GM21447 (cell line): ENCODE data around the gene NCAPG2.

ENCODE experiments used
- ATAC-seq: cut with Tn5 transposase; IDR thresholded peaks from one replicate; pipeline ENCODE4 v1.9.1; 2021; ENCODE audit not compliant: unreplicated experiment

Gene NCAPG2, protein sequence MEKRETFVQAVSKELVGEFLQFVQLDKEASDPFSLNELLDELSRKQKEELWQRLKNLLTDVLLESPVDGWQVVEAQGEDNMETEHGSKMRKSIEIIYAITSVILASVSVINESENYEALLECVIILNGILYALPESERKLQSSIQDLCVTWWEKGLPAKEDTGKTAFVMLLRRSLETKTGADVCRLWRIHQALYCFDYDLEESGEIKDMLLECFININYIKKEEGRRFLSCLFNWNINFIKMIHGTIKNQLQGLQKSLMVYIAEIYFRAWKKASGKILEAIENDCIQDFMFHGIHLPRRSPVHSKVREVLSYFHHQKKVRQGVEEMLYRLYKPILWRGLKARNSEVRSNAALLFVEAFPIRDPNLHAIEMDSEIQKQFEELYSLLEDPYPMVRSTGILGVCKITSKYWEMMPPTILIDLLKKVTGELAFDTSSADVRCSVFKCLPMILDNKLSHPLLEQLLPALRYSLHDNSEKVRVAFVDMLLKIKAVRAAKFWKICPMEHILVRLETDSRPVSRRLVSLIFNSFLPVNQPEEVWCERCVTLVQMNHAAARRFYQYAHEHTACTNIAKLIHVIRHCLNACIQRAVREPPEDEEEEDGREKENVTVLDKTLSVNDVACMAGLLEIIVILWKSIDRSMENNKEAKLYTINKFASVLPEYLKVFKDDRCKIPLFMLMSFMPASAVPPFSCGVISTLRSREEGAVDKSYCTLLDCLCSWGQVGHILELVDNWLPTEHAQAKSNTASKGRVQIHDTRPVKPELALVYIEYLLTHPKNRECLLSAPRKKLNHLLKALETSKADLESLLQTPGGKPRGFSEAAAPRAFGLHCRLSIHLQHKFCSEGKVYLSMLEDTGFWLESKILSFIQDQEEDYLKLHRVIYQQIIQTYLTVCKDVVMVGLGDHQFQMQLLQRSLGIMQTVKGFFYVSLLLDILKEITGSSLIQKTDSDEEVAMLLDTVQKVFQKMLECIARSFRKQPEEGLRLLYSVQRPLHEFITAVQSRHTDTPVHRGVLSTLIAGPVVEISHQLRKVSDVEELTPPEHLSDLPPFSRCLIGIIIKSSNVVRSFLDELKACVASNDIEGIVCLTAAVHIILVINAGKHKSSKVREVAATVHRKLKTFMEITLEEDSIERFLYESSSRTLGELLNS

DNA sequence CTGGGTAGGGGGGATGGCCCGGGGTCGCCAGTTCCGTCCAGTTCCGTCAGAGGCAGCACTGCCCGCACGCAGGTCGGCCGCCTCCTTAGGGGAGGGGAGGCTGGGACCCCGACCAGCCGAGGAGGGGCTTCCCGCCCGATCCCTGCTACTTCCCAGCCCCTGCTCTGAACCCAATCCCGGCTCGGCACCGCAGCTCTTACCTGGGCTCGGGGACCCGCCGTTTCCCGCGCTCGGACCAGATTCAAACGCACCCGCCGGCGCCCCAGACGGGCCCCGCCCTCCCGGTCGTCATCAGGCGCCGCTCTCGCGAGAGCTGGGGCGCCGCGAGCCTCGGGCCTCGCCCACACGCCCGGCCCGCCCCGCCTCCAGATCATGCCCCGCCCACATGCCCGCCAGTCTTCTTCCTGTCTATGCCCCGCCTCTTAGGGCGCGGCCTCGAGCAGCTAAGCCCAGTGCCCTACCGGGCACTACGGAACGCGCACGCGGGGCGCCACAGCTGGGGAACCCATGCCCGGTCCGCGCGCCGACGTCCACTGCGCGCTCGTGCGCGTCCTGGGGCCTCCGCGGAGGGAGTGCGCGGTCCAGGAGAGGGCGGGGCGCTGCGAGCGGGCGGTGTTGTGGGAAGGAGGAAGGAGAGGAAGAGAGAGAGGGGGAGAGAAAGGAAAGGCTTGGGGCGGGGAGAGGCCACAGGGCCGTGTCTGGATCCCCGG is at the start of gene NCAPG2:
Gene NCAPG2, minus strand, starts transcription at position 281 of the 710 bp plus-strand sequence. CDS start 2,905 bp downstream, outside the sequence.
- ATAC-seq: peak; percentile 94

DNA sequence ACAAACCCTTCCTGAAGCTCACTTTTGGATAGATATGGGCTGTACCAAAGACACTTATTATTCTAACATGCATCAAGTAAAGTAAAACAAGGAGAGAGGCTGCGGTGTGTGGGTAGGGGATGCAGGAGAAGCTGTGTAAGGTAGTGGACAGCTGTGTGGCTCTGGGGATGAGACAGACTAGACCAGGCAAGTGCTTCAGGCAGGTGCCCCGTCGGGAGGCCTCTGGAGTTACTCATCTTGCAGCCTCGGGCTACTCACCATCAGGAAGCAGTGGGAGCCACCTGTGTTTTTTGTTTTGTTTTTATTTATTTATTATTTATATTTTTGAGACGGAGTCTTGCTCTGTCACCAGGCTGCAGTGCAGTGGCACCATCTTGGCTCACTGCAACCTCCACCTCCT is 49.3 kb upstream of the NCAPG2 start:
- ATAC-seq: no peak

DNA sequence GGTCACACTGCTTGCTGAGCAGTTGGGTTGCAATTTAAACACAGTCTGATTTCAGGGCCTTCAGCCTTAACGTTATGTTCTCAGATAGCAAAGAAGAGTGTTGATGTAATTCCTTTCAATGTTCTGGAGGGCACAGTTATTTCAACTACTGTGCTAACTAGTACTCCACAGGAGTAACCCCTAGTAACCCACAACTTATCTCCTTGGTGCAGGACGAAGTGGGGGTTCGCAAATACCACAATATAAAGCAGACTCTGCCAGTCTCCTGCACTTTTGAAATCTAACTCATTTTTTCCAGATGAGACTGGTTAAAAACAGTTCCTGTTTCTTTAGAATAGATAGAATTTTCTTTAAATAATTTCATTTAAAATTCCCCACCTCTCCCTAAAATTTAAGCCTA is 47.1 kb upstream of the NCAPG2 start:
- no peak for ATAC-seq

- ATAC-seq: no peak
These were observed 46.6 kb upstream of the NCAPG2 start for GRCh38 chr7:158751199-158751598.

- no peak for ATAC-seq
These were observed 46.1 kb upstream of the NCAPG2 start for GRCh38 chr7:158750702-158751101.

GRCh38 chr7:158749396-158749795 is 44.8 kb upstream of the NCAPG2 start:
- no peak for ATAC-seq

DNA sequence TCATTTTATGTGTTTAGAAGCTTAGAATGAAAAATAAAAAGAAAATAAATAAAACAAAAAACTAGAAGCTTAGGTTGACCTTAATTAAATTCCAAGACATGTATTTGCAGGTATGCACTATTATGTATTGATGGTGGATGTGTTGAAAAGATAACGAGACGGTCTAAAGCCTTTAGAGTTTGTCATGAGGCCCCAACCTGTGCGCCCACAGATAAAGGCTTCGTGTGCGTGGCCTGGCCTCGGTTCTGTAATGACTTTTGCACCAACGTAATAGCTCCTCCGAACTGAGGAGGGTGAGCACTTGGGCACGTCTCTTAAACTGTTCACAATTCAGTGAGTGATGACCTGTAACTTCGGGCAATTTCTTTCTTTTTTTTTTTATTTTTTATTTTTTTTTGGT is 43.7 kb upstream of the NCAPG2 start:
- ATAC-seq: no peak

DNA sequence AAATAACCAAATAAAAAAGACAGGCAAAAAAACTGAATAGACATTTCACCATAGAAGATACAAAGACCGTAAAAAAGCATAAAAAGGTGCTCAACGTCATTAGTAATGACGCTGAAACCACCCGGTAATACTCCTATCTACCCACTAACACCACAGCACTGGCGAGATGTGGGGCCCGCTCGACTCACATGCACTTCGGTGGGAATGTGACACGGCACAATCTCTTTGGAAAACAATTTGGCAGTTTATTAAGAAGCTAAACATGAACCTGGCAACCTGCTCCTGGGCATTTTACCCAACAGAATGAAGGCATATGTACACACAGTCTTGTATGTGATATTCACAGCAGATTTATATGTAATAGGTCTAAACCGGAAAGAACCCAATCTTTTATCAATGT is 42.8 kb upstream of the NCAPG2 start:
- no peak for ATAC-seq

DNA sequence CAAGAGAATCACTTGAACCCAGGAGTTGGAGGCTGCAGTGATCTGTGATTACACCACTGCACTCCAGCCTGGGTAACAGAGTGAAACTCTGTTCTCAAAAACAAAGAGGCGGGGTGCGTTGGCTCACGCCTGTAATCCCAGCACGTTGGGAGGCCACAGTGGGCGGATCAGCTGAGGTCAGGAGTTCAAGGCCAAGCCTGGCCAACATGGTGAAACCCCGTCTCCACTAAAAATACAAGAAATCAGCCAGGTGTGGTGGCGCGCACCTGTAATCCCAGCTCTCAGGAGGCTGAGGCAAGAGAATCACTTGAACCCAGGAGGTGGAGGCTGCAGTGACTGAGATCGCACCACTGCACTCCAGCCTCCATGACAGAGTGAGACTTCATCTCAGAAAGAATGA is 42.4 kb upstream of the NCAPG2 start:
- ATAC-seq: no peak

DNA sequence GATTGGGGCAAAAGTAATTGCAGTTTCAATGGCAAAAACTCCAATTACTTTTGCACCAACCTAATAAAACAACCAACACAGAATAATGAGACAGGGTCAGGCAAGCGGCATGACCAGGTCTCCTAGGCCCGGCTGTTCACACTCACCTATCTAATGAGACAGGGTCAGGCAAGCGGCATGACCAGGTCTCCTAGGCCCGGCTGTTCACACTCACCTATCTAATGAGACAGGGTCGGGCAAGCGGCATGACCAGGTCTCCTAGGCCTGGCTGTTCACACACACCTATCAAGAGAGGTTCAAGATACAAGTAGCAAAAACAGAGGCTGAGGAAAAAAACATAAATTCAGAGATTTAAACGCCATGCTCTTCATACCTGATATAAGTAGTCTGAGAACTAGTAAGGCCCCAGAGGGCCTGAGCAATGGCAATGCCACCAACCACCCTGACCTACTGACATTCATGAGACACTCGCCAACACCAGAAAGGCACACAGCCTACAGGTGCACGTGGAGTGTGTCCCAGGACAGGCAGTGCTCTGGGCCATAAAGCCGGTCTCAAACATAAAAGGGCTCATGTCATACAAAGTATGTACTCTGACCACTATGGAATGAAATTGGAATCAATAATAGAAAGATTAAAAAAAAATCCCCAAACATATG is 40.6 kb upstream of the NCAPG2 start:
- ATAC-seq: no peak

- no peak for ATAC-seq
These were observed 39.5 kb upstream of the NCAPG2 start for GRCh38 chr7:158744070-158744469.

DNA sequence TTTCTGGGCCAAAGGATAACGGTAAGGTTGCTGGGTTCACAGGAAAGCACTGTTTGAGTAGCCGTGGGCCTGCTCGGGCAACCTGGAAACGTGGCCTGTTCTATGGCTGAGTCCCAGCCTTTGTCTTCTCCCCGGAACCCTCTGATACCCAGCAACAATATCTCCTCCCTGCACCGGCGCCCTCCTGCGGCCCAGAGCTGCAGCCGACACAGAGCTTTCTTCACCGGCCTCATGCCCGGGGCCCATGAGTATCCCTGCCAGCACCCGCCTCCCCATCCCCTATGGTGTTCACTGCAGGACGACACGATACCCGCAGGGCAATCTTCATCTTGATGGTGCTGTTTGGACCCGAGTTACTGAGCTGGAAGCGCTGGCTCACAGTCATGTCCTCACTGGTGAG is 38.6 kb upstream of the NCAPG2 start:
- ATAC-seq: no peak

DNA sequence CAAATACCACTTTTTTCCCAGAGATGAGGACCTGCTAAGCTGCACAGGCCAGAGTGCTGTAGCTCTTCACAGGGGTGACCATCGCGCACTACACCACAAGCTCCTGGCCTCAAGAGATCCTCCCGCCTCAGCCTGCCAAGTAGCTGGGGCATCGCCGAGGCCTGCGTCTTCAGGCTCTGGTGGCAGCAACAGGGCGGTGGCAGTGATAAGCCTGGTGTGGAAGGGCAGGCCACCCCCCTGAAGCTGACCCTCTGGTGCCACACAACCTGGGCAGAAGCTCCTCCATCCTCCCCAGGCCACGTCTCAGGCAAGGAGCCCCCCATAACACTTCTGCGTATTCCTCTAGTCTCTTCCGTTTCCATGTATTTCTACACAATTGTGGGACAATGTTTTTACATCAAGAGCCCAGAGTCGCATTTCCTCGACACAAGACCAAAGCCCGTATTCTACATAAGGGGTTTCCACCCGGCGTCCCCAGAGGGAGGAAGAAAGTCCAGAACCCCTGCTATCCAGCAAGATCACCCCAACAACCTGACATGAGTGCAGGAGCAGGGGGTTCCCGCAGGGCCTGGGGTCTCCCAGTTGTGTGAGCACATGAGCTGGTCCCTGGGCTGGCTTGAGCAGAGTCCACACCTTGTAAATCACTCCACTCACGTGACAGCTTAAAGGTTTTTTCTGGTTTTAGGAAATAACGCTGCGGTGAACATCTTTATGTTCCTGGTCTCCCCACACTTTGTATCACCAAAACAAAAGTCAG is 37.6 kb upstream of the NCAPG2 start:
- ATAC-seq: no peak

- no peak for ATAC-seq
These were observed 36.7 kb upstream of the NCAPG2 start for GRCh38 chr7:158741294-158741666.

GRCh38 chr7:158740657-158741293 is 36.2 kb upstream of the NCAPG2 start:
- ATAC-seq: no peak

DNA sequence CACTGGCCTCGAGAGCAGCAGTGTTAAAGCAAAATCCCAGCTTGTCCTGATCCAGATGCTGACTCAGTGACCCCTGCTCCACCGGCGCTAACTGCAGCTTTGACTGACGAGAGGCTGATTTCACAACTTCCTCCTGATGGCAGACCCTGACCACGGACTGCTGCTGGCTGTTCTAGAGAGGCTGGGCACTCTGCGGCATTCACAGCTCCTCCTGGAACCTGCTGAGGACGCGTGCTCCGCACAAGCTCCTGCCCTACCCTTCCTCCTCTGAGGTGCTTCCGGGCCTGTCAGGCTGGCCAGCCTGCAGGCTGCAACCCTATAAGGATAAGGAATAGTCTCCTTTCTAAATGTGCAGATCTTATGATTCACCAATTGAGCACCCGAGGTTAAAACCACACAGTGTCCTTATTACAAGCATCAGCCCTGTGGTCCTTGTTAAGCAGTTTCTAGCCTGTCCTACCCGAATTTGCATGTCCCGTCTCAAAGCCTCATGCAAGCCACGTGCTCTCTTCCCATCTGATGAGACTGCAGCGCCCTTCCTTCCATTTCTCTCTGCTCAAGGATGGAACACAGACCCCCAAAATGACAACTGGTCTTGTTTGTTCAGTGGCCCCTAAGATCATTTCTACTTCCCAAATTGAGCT is 35.5 kb upstream of the NCAPG2 start:
- no peak for ATAC-seq

DNA sequence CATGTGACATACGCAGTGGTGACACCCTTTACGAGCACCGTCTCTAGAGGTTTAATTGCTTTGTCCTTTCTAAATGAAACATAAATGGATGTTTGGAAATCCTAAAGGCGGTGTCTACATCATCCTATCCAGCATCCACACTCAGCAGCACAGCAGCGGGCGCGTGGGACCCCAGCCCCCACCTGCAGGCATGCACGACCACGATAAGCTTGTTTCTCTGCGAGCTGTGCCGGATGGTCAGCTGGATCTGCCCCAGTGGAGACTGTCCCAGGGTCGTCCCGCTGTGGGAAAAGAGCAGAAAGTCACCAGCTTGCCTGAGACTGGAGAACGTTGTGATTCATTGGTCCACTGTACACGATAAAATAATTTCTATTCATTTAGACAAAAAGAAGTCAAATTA is 34.2 kb upstream of the NCAPG2 start:
- ATAC-seq: no peak

GRCh38 chr7:158737064-158737695 is 32.6 kb upstream of the NCAPG2 start:
- ATAC-seq: no peak
